Gastrocnemius medialis (tissue), 4 donors: ENCODE results near the gene KCP. TPM values are rescaled to one million over a fixed set of nuclear protein-coding genes. Genes with fewer than 3 reads are reported as not detected.

Source experiments
- ATAC-seq, 2 donors: fragments of 150-250 bp; one replicate each; pipeline ENCODE4 v1.9.1; 2016
- DNase-seq, 2 donors: peaks; one replicate each; pipeline ENCODE4 v3.0.0-alpha.2; 2019
- H3K27ac ChIP-seq, 4 donors: fragments of 200-600 bp; sonication (generic); 1 replicate in 1 of 4; 2 replicates in 3 of 4; pipeline ENCODE4 v1.5.1; 2016 to 2018; ENCODE audit warnings: mild to moderate bottlenecking in 2 of 4, moderate library complexity in 1 of 4
- H3K27me3 ChIP-seq, 3 donors: fragments of 200-600 bp; sonication (generic) in 2 of 3; 1 replicate in 1 of 3; 2 replicates in 2 of 3; pipeline versions ENCODE4 v1.5.1 to v1.6.0; 2016 to 2019; ENCODE audit warnings: mild to moderate bottlenecking in 1 of 3, moderate library complexity in 1 of 3
- H3K36me3 ChIP-seq, 2 donors: fragments of 200-600 bp; sonication (generic) in 1 of 2; one replicate each; pipeline ENCODE4 v1.5.1; 2017 to 2018
- H3K4me1 ChIP-seq, 2 donors: fragments of 200-600 bp; sonication (generic) in 1 of 2; one replicate each; pipeline ENCODE4 v1.5.1; 2016 to 2017; ENCODE audit warnings: mild to moderate bottlenecking in 2 of 2
- H3K4me3 ChIP-seq, 4 donors: fragments of 200-600 bp; sonication (generic) in 3 of 4; 1 replicate in 1 of 4; 2 replicates in 3 of 4; pipeline ENCODE4 v1.5.1; 2016 to 2019; ENCODE audit warnings: mild to moderate bottlenecking in 2 of 4
- H3K9me3 ChIP-seq, 3 donors: fragments of 200-600 bp; sonication (generic) in 2 of 3; 1 replicate in 1 of 3; 2 replicates in 2 of 3; pipeline ENCODE4 v1.5.1; 2016 to 2019
- POLR2A ChIP-seq, 2 donors: fragments of 450-650 bp; IDR thresholded peaks; one replicate each; pipeline ENCODE4 v1.6.1; 2017; ENCODE audit warnings: antibody characterized with exemption in 2 of 2, mild to moderate bottlenecking in 2 of 2, moderate library complexity in 2 of 2
- in situ Hi-C, 4 donors: fragments of 200-750 bp; cut with MboI; loops; one replicate each; pipeline versions ENCODE4 v1.15.0 to v1.8.0; 2017; ENCODE audit warnings: low sequenced_read_pairs in 4 of 4
- intact Hi-C: fragments of 100-400 bp; cut with DNase I; formaldehyde crosslinking; loops from one replicate; pipeline ENCODE4 v1.15.1; 2023; ENCODE audit warnings: low total_unique reads
- total RNA-seq, 4 donors: library from RNA; depleted of rRNA; stranded (reverse); fragments of >200 nt; gene quantifications; one replicate each; pipeline versions ENCODE4 v1.1.0 to v1.2.3, GENCODE V29; 2016
- TF ChIP-seq, protein P1 (sequence below), 5 experiments: fragments of 450-650 bp in 3 of 5; fragments of 200-600 bp in 2 of 5; sonication (generic) in 2 of 5; IDR thresholded peaks in 4 of 5; conservative IDR thresholded peaks in 1 of 5; 1 replicate in 4 of 5; 2 replicates in 1 of 5; pipeline ENCODE4 v1.5.1; 2016 to 2019; ENCODE audit warnings: antibody characterized with exemption in 5 of 5, mild to moderate bottlenecking in 3 of 5, moderate library complexity in 3 of 5

KCP gene
- total RNA-seq, 4 donors from 2014 or later: 0.10 TPM; not detected in 3

DNA sequence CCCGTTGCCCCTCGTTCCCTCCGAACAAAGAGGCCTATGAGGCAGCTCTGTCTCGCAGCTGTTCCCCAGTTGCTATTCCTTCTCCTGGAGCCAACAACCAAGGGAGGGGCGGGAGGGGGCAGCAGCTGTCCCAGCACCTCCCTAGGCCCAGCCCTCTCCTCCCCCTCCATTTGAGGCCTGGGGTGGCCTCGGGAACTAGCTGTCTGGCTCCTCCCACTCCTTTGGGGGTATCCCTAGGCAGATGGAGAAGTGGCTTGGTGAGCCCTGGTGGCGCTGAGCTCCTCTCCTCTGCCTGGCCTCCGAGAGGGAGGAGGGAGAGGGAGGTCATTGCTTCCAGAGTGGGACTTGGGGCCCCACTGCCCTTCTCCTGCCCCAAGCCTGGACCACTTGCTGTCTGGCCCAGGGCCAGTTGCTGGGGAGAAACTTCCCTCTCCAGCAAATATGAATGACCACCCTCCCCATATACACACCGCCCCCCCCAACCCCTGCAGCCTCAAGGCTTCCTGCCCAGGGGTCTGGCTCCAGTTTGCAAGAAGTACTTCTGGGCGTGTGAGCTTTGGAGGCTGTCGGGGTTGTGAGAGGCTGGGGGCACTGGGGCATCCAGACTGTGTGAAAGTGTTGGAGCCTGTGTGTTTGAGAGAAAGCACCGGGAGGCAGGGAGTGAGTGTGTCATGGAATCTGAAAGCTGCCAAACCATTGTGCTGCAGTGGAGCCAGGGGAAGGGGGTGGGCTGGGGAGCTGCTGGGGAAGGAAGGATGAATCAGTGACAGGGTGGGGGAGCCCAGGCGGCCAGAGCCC is 77.2 kb downstream of the KCP start:
- no peaks in the 10 kb centered on the region for H3K9me3 ChIP-seq
- TF ChIP-seq POLR2A (IDR thresholded peaks at IDR 0.05): peak; percentile 79 to 82
- TF ChIP-seq, protein P1, sequence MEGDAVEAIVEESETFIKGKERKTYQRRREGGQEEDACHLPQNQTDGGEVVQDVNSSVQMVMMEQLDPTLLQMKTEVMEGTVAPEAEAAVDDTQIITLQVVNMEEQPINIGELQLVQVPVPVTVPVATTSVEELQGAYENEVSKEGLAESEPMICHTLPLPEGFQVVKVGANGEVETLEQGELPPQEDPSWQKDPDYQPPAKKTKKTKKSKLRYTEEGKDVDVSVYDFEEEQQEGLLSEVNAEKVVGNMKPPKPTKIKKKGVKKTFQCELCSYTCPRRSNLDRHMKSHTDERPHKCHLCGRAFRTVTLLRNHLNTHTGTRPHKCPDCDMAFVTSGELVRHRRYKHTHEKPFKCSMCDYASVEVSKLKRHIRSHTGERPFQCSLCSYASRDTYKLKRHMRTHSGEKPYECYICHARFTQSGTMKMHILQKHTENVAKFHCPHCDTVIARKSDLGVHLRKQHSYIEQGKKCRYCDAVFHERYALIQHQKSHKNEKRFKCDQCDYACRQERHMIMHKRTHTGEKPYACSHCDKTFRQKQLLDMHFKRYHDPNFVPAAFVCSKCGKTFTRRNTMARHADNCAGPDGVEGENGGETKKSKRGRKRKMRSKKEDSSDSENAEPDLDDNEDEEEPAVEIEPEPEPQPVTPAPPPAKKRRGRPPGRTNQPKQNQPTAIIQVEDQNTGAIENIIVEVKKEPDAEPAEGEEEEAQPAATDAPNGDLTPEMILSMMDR (IDR thresholded peaks at IDR 0.05 in 4 of 5, conservative IDR thresholded peaks at IDR 0.05 in 1 of 5): no peak
- intact Hi-C loops (loop anchor here (5.0 kb wide), 1 partner anchor 96 kb away; the partner anchor contains the start of gene CALU), in situ Hi-C loops (no loop called here)
- DNase-seq: peak; percentile 74 to 93
- peaks cover 67 to 88% of the 10 kb centered on the region in 2 donors for H3K4me1 ChIP-seq
- peak overlapping the region; percentile 92 to 99 (median 98) for H3K27ac ChIP-seq
- peak; percentile 14 to 27 for ATAC-seq
- peak overlapping the region; percentile 69 to 92 (median 84) for H3K4me3 ChIP-seq
- no peaks in the 10 kb centered on the region for H3K27me3 ChIP-seq
- H3K36me3 ChIP-seq: peaks cover 0 to 41% of the 10 kb centered on the region in 2 donors

DNA sequence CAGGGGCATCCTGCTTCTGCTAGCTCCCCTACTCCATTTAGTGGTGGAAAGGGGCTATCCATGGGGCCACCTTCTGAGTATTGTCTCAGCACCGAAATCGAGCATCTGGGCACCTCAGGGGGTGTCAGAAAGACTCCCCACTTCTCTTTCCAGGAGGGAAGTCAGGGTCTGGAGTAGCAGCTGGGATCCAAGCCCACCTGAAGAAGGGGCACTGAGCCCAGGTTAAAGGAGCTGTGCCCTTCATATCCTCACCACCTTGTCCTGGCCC is 77.7 kb downstream of the KCP start:
- Histone ChIP-seq H3K27ac (peak overlapping the region; percentile 92 to 99 (median 98)), H3K4me3 (peak overlapping the region; percentile 69 to 92 (median 84)), H3K36me3 (peaks cover 0 to 35% of the 10 kb centered on the region in 2 donors), H3K27me3 (no peaks in the 10 kb centered on the region), H3K9me3 (no peaks in the 10 kb centered on the region), H3K4me1 (peaks cover 64 to 86% of the 10 kb centered on the region in 2 donors)
- intact Hi-C loops: loop anchor here (5.0 kb wide), 1 partner anchor 96 kb away; the partner anchor contains the start of gene CALU
- TF ChIP-seq POLR2A (IDR thresholded peaks at IDR 0.05): no peak
- TF ChIP-seq, protein P1 (IDR thresholded peaks at IDR 0.05 in 4 of 5, conservative IDR thresholded peaks at IDR 0.05 in 1 of 5): no peak
- in situ Hi-C loops: no loop called here
- no peak for ATAC-seq
- no peak for DNase-seq

DNA sequence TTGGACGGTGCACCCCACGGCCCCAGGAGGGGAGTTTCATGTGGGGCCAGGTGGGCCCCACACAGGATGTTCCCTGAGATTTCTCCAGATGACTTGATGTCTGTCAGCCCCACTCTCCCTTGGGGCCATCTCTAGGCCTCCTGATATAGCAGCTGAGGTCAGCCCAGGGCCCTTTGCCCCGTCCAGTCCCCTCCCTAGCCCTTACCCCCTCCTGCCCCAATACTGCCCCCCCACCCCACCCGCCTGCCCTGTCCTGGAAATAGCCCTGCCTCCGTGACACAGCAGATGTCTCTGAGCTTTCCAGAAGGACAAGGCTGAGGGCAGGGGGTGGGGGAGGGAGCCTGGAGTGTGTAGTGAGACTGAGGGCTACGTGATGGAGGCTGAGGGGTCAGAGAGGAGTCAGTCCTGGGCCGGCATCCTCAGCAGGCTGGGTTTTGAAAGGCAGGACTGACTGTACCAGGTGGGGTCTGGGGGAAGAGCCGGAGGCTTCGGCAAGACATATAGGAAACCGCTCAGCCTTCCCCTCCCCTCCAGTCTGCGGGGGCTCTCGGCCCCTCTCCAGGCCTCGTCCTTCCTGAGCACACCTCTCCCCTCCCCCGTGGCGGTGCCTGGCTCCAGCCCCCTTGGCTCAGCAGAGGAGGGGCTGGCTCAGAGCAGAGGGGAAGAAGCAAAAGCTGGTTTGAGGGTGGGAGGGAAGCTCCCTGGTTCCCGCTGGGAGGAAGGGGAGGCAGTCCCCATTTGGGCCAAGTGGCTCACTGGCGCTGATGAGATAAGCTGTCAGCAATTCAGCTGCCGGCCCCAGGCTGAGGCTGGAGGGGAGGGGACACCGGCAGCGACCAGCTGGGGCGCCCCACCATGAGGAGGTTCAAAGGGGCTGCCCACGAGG is 78.3 kb downstream of the KCP start:
- peaks cover 0 to 30% of the 10 kb centered on the region in 2 donors for H3K36me3 ChIP-seq
- intact Hi-C loops: loop anchor here (2.0 to 5.0 kb wide), 2 partner anchors 31 to 95 kb away; partner anchors contain the start of genes ATP6V1F and CALU

More for the DNA sequence above, 78.3 kb downstream of the KCP start:
- ATAC-seq: peak; percentile 13 to 20
- H3K4me1 ChIP-seq: peaks cover 59 to 82% of the 10 kb centered on the region in 2 donors
- no peaks in the 10 kb centered on the region for H3K27me3 ChIP-seq
- H3K4me3 ChIP-seq: peak overlapping the region; percentile 69 to 92 (median 84)
- peak overlapping the region; percentile 92 to 99 (median 98) for H3K27ac ChIP-seq
- in situ Hi-C loops: no loop called here
- DNase-seq: peak; percentile 87 to 96
- no peaks in the 10 kb centered on the region for H3K9me3 ChIP-seq
- peak; percentile 59 to 78 for TF ChIP-seq POLR2A (IDR thresholded peaks at IDR 0.05)
- TF ChIP-seq, protein P1 (IDR thresholded peaks at IDR 0.05 in 4 of 5, conservative IDR thresholded peaks at IDR 0.05 in 1 of 5): no peak
